ENCODE measurements around the gene ACTL6B.
"Not testable (repeated sequence)": the region's sequence is repeated elsewhere in the genome, so short reads cannot be mapped to it uniquely, and the experiment has no call there.

ACTL6B gene

GRCh38 chr7:100668069-100668449 lies 11.8 kb upstream of the ACTL6B start:
- Histone ChIP-seq H3K9ac (ENCODE audit: low read depth, low read length) (no peak overlapping the region), H3K4me3 (ENCODE audit: low read length) (no peak overlapping the region), H3K36me3 (ENCODE audit: insufficient read depth, low read length) (no peaks in the 10 kb centered on the region), H3K4me1 (ENCODE audit: insufficient read depth, low read length) (no peaks in the 10 kb centered on the region), H3K27ac (ENCODE audit: low read depth, low read length) (no peak overlapping the region), H3K9me3 (ENCODE audit: insufficient read depth, low read depth, low read length) (no peaks in the 10 kb centered on the region), H3K27me3 (ENCODE audit: insufficient read depth, low read length) (peaks cover 6% of the 10 kb centered on the region; the same call in 1 of the 2 replicates)
- 98% methylated on average over 2 of the region's 2 CpGs for WGBS

GRCh38 chr7:100667331-100668068 lies 11.3 kb upstream of the ACTL6B start:
- H3K27ac ChIP-seq (ENCODE audit: low read depth, low read length) = no peak overlapping the region
- no peaks in the 10 kb centered on the region for H3K36me3 ChIP-seq (ENCODE audit: insufficient read depth, low read length)
- H3K4me3 ChIP-seq (ENCODE audit: low read length) = no peak overlapping the region
- H3K27me3 ChIP-seq (ENCODE audit: insufficient read depth, low read length) = peaks cover 6% of the 10 kb centered on the region; the same call in 1 of the 2 replicates
- WGBS = 89% methylated on average over 16 of the region's 16 CpGs
- no peaks in the 10 kb centered on the region for H3K9me3 ChIP-seq (ENCODE audit: insufficient read depth, low read depth, low read length)
- no peak overlapping the region for H3K9ac ChIP-seq (ENCODE audit: low read depth, low read length)
- no peaks in the 10 kb centered on the region for H3K4me1 ChIP-seq (ENCODE audit: insufficient read depth, low read length)

- Histone ChIP-seq H3K9ac (ENCODE audit: low read depth, low read length) (no peak overlapping the region), H3K27me3 (ENCODE audit: insufficient read depth, low read length) (no peaks in the 10 kb centered on the region), H3K4me3 (ENCODE audit: low read length) (no peak overlapping the region), H3K27ac (ENCODE audit: low read depth, low read length) (no peak overlapping the region), H3K4me1 (ENCODE audit: insufficient read depth, low read length) (no peaks in the 10 kb centered on the region), H3K9me3 (ENCODE audit: insufficient read depth, low read depth, low read length) (no peaks in the 10 kb centered on the region), H3K36me3 (ENCODE audit: insufficient read depth, low read length) (no peaks in the 10 kb centered on the region)
- WGBS = 96% methylated on average over 3 of the region's 5 CpGs
These were observed 9.0 kb upstream of the ACTL6B start for GRCh38 chr7:100665168-100665726.

- not testable (repeated sequence) for H3K27me3 ChIP-seq (ENCODE audit: insufficient read depth, low read length); H3K27ac ChIP-seq (ENCODE audit: low read depth, low read length); H3K9me3 ChIP-seq (ENCODE audit: insufficient read depth, low read depth, low read length); H3K4me1 ChIP-seq (ENCODE audit: insufficient read depth, low read length); H3K9ac ChIP-seq (ENCODE audit: low read depth, low read length); H3K36me3 ChIP-seq (ENCODE audit: insufficient read depth, low read length); H3K4me3 ChIP-seq (ENCODE audit: low read length)
- 91% methylated on average over 12 of the region's 12 CpGs for WGBS
These were observed 6.0 kb upstream of the ACTL6B start for GRCh38 chr7:100662194-100662776.

- H3K4me1 ChIP-seq (ENCODE audit: insufficient read depth, low read length) = no peaks in the 10 kb centered on the region
- 60% methylated on average over 22 of the region's 25 CpGs for WGBS
These were observed 1.1 kb downstream of the ACTL6B start for GRCh38 chr7:100654908-100655831.

GRCh38 chr7:100649826-100650565 lies 6.3 kb downstream of the ACTL6B start:
- H3K4me3 ChIP-seq (ENCODE audit: low read length) = no peak overlapping the region
- no peak overlapping the region for H3K27ac ChIP-seq (ENCODE audit: low read depth, low read length)
- WGBS = 86% methylated on average over 15 of the region's 15 CpGs
- no peaks in the 10 kb centered on the region for H3K36me3 ChIP-seq (ENCODE audit: insufficient read depth, low read length)
- peaks cover 10% of the 10 kb centered on the region for H3K27me3 ChIP-seq (ENCODE audit: insufficient read depth, low read length)
- H3K4me1 ChIP-seq (ENCODE audit: insufficient read depth, low read length) = peaks cover 5% of the 10 kb centered on the region
- no peak overlapping the region for H3K9ac ChIP-seq (ENCODE audit: low read depth, low read length)
- H3K9me3 ChIP-seq (ENCODE audit: insufficient read depth, low read depth, low read length) = no peaks in the 10 kb centered on the region

More at GRCh38 chr7:100654908-100655831, 1.1 kb downstream of the ACTL6B start:
- H3K36me3 ChIP-seq (ENCODE audit: insufficient read depth, low read length) = no peaks in the 10 kb centered on the region
- H3K4me3 ChIP-seq (ENCODE audit: low read length) = peak overlapping the region; percentile 39; the same call in 1 of the 2 replicates
- H3K9ac ChIP-seq (ENCODE audit: low read depth, low read length) = no peak overlapping the region
- no peaks in the 10 kb centered on the region for H3K9me3 ChIP-seq (ENCODE audit: insufficient read depth, low read depth, low read length)
- H3K27ac ChIP-seq (ENCODE audit: low read depth, low read length) = no peak overlapping the region
- H3K27me3 ChIP-seq (ENCODE audit: insufficient read depth, low read length) = peaks cover 34% of the 10 kb centered on the region

GRCh38 chr7:100642534-100642907 lies 13.7 kb downstream of the ACTL6B start:
- H3K4me3 ChIP-seq (ENCODE audit: low read length) = no peak overlapping the region
- 81% methylated on average over 11 of the region's 11 CpGs for WGBS
- H3K9me3 ChIP-seq (ENCODE audit: insufficient read depth, low read depth, low read length) = no peaks in the 10 kb centered on the region
- H3K4me1 ChIP-seq (ENCODE audit: insufficient read depth, low read length) = peaks cover 2% of the 10 kb centered on the region
- no peaks in the 10 kb centered on the region for H3K27me3 ChIP-seq (ENCODE audit: insufficient read depth, low read length)
- H3K9ac ChIP-seq (ENCODE audit: low read depth, low read length) = no peak overlapping the region
- H3K36me3 ChIP-seq (ENCODE audit: insufficient read depth, low read length) = no peaks in the 10 kb centered on the region
- H3K27ac ChIP-seq (ENCODE audit: low read depth, low read length) = no peak overlapping the region

- Histone ChIP-seq H3K4me1 (ENCODE audit: insufficient read depth, low read length) (no peaks in the 10 kb centered on the region), H3K27me3 (ENCODE audit: insufficient read depth, low read length) (no peaks in the 10 kb centered on the region), H3K9me3 (ENCODE audit: insufficient read depth, low read depth, low read length) (no peaks in the 10 kb centered on the region), H3K27ac (ENCODE audit: low read depth, low read length) (no peak overlapping the region), H3K4me3 (ENCODE audit: low read length) (no peak overlapping the region), H3K9ac (ENCODE audit: low read depth, low read length) (no peak overlapping the region), H3K36me3 (ENCODE audit: insufficient read depth, low read length) (no peaks in the 10 kb centered on the region)
- 91% methylated on average over 10 of the region's 10 CpGs for WGBS
These were observed 14.3 kb downstream of the ACTL6B start for GRCh38 chr7:100641860-100642533.

- Histone ChIP-seq H3K4me3 (ENCODE audit: low read length) (no peak within 1 kb of the TSS), H3K27ac (ENCODE audit: low read depth, low read length) (no peak within 1 kb of the TSS), H3K9ac (ENCODE audit: low read depth, low read length) (no peak within 1 kb of the TSS), H3K27me3 (ENCODE audit: insufficient read depth, low read length) (no peaks in the 10 kb centered on the region), H3K4me1 (ENCODE audit: insufficient read depth, low read length) (no peaks in the 10 kb centered on the region), H3K9me3 (ENCODE audit: insufficient read depth, low read depth, low read length) (no peaks in the 10 kb centered on the region), H3K36me3 (ENCODE audit: insufficient read depth, low read length) (no peaks in the 10 kb centered on the region)
- WGBS = 84% methylated on average over 8 of the region's 10 CpGs
These were observed 14.8 kb downstream of the ACTL6B start, which contains the start of gene TFR2 for GRCh38 chr7:100641463-100641859. TSS of gene TFR2 (minus strand) at chr7:100641552. CDS start at chr7:100641509, 43 bp downstream.
